HG03469 (cell line): Measurements from ENCODE around the gene UPK3BL2.
"Not testable (repeated sequence)": the region's sequence is repeated elsewhere in the genome, so short reads cannot be mapped to it uniquely, and the experiment has no call there.

Source experiments
- ATAC-seq: cut with Tn5 transposase; IDR thresholded peaks from one replicate; pipeline ENCODE4 v1.9.1; 2021; ENCODE audit warnings: mild to moderate bottlenecking, moderate library complexity, moderate number of reproducible peaks; ENCODE audit not compliant: unreplicated experiment

The UPK3BL2 gene

GRCh38 chr7:102496861-102497260 is 46.6 kb downstream of the UPK3BL2 start:
- ATAC-seq = not testable (repeated sequence)

- peak; percentile 69 for ATAC-seq
Observed at GRCh38 chr7:102494473-102495149, 48.9 kb downstream of the UPK3BL2 start.

GRCh38 chr7:102494026-102494425 is 49.5 kb downstream of the UPK3BL2 start:
- not testable (repeated sequence) for ATAC-seq

- not testable (repeated sequence) for ATAC-seq
Observed at GRCh38 chr7:102493220-102493935, 50.1 kb downstream of the UPK3BL2 start.

- ATAC-seq = peak; percentile 32
Observed at GRCh38 chr7:102490529-102491075, 52.9 kb downstream of the UPK3BL2 start.
